KMS-11 (cell line): Measurements from ENCODE around the gene CYLD.

Experiments used
- H2AFZ ChIP-seq: fragments of 200-600 bp; sonication (generic); 2 replicates; pipeline ENCODE4 v1.6.1; 2016; ENCODE audit warnings: antibody characterized with exemption, mixed run types, low read depth
- H3K27ac ChIP-seq: fragments of 200-600 bp; sonication (generic); 2 replicates; pipeline ENCODE4 v1.6.1; 2016; ENCODE audit warnings: mild to moderate bottlenecking, mixed run types
- H3K27me3 ChIP-seq: fragments of 200-600 bp; sonication (generic); 2 replicates; pipeline ENCODE4 v1.6.1; 2017; ENCODE audit warnings: mild to moderate bottlenecking, low read depth, mixed run types, moderate library complexity; ENCODE audit not compliant: insufficient read depth
- H3K36me3 ChIP-seq: fragments of 200-600 bp; sonication (generic); 2 replicates; pipeline ENCODE4 v1.6.1; 2017; ENCODE audit warnings: mild to moderate bottlenecking, mixed run types; ENCODE audit not compliant: insufficient read depth
- H3K4me1 ChIP-seq: fragments of 200-600 bp; sonication (generic); 2 replicates; pipeline ENCODE4 v1.6.1; 2016; ENCODE audit warnings: mild to moderate bottlenecking, low read depth, mixed run types; ENCODE audit not compliant: poor library complexity, severe bottlenecking
- H3K4me2 ChIP-seq: fragments of 200-600 bp; sonication (generic); 2 replicates; pipeline ENCODE4 v1.7.0; 2016; ENCODE audit warnings: mild to moderate bottlenecking, mixed run types
- H3K4me3 ChIP-seq: fragments of 200-600 bp; sonication (generic); IDR thresholded peaks from 2 replicates; pipeline ENCODE4 v1.6.1; 2017; ENCODE audit warnings: low read depth, low read length, mixed read lengths; ENCODE audit not compliant: insufficient read depth
- H3K79me2 ChIP-seq: fragments of 200-600 bp; sonication (generic); 2 replicates; pipeline ENCODE4 v1.6.1; 2016; ENCODE audit warnings: low read depth, mixed run types; ENCODE audit not compliant: insufficient read depth
- H3K9ac ChIP-seq: fragments of 200-600 bp; sonication (generic); 2 replicates; pipeline ENCODE4 v1.6.1; 2016; ENCODE audit warnings: mild to moderate bottlenecking, mixed run types
- H4K20me1 ChIP-seq: fragments of 200-600 bp; sonication (generic); 2 replicates; pipeline ENCODE4 v1.6.1; 2016; ENCODE audit warnings: mild to moderate bottlenecking, mixed run types; ENCODE audit not compliant: insufficient read depth
- CTCF ChIP-seq: fragments of 200-600 bp; sonication (generic); conservative IDR thresholded peaks from 2 replicates; pipeline ENCODE4 v1.6.1; 2017; ENCODE audit warnings: low read depth, mild to moderate bottlenecking, antibody characterized with exemption, low read length, moderate library complexity, mixed read lengths

CYLD gene

GRCh38 chr16:50771366-50771765 is 29.5 kb downstream of the CYLD start:
- Histone ChIP-seq H3K4me3 (no peak overlapping the region), H3K4me1 (no peaks in the 10 kb centered on the region), H3K9ac (no peak overlapping the region), H3K27ac (no peak overlapping the region), H3K79me2 (no peaks in the 10 kb centered on the region), H3K4me2 (no peak overlapping the region), H3K27me3 (no peaks in the 10 kb centered on the region), H4K20me1 (no peaks in the 10 kb centered on the region), H2AFZ (no peak overlapping the region), H3K36me3 (no peaks in the 10 kb centered on the region)
- TF ChIP-seq CTCF, result no peak

DNA sequence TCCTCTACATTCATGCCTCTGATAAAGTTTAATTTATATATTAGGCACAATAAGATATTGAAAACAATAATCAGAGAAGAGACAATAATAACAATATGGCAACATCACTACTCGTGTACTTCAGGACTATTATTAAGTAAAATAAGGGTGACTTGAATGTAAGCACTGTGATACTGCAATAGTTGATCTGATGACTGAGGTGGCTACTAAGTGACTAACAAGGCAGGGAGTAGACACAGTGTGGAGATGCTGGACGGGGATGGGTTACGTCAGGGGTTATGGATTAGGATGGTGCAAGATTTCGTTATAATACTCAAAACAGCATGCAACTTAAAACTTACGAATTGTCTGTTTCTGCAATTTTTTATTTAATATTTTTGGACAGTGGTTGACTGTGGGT is 32.5 kb downstream of the CYLD start:
- no peak overlapping the region for H3K4me2 ChIP-seq
- TF ChIP-seq CTCF, result no peak
- H3K4me3 ChIP-seq, result no peak overlapping the region
- no peaks in the 10 kb centered on the region for H3K4me1 ChIP-seq
- H2AFZ ChIP-seq, result no peak overlapping the region
- no peaks in the 10 kb centered on the region for H4K20me1 ChIP-seq
- H3K36me3 ChIP-seq, result no peaks in the 10 kb centered on the region
- no peak overlapping the region for H3K27ac ChIP-seq
- H3K9ac ChIP-seq, result no peak overlapping the region
- H3K79me2 ChIP-seq, result no peaks in the 10 kb centered on the region
- no peaks in the 10 kb centered on the region for H3K27me3 ChIP-seq

DNA sequence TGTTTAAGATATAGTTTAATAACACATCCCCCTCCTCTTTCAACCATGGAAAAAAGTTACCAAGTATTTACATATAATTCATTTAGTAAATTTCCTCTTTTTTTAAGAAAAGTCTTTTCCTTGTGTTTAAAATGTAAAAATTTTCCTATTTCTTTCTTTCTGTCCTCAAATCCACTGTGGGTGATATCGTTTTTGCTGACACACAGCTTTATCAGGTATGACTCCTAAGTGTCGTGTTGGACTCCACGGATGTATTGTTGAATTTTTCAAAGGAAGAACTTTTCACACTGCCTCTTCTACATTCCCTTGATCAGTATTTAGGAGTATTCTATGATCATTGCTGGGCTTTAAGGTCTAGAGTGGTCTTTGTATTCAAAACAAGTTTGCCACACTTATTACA is 33.1 kb downstream of the CYLD start:
- no peaks in the 10 kb centered on the region for H3K27me3 ChIP-seq
- H3K4me3 ChIP-seq, result no peak overlapping the region
- no peaks in the 10 kb centered on the region for H3K79me2 ChIP-seq

GRCh38 chr16:50776037-50776436 is 34.2 kb downstream of the CYLD start:
- Histone ChIP-seq H3K36me3 (no peaks in the 10 kb centered on the region), H2AFZ (no peak overlapping the region), H3K4me1 (no peaks in the 10 kb centered on the region), H3K79me2 (no peaks in the 10 kb centered on the region), H3K9ac (no peak overlapping the region), H3K27ac (no peak overlapping the region), H3K27me3 (no peaks in the 10 kb centered on the region), H4K20me1 (no peaks in the 10 kb centered on the region), H3K4me3 (no peak overlapping the region), H3K4me2 (no peak overlapping the region)
- no peak for TF ChIP-seq CTCF

More for the DNA sequence above, 33.1 kb downstream of the CYLD start:
- no peaks in the 10 kb centered on the region for H4K20me1 ChIP-seq
- no peak for TF ChIP-seq CTCF
- no peak overlapping the region for H3K27ac ChIP-seq
- no peaks in the 10 kb centered on the region for H3K36me3 ChIP-seq
- H3K4me2 ChIP-seq, result no peak overlapping the region
- no peaks in the 10 kb centered on the region for H3K4me1 ChIP-seq
- H2AFZ ChIP-seq, result no peak overlapping the region
- H3K9ac ChIP-seq, result no peak overlapping the region
